Chondrocyte (in vitro differentiated cells): ENCODE data around the gene FCER2. TPM values are rescaled to one million over a fixed set of nuclear protein-coding genes. Genes with fewer than 3 reads are reported as not detected.

Experiments
- DNase-seq: peaks from one replicate; pipeline ENCODE4 v3.0.0; 2021; ENCODE audit warnings: mixed read lengths, low spot score
- H3K27ac Mint-ChIP-seq: one replicate; pipeline ENCODE4 v1.8.0; 2021; ENCODE audit warnings: mild to moderate bottlenecking, moderate library complexity, mixed read lengths; ENCODE audit not compliant: unreplicated experiment
- H3K27me3 Mint-ChIP-seq: 2 replicates; pipeline ENCODE4 v1.8.0; 2021; ENCODE audit warnings: low read depth, mixed read lengths
- H3K36me3 Mint-ChIP-seq: 2 replicates; pipeline ENCODE4 v1.8.0; 2021; ENCODE audit warnings: low read depth, mixed read lengths
- H3K4me1 Mint-ChIP-seq: 2 replicates; pipeline ENCODE4 v1.8.0; 2021; ENCODE audit warnings: low read depth, mild to moderate bottlenecking, mixed read lengths
- H3K4me3 Mint-ChIP-seq: one replicate; pipeline ENCODE4 v1.8.0; 2021; ENCODE audit warnings: mild to moderate bottlenecking, moderate library complexity, mixed read lengths; ENCODE audit not compliant: unreplicated experiment
- H3K9me3 Mint-ChIP-seq: 2 replicates; pipeline ENCODE4 v1.8.0; 2021; ENCODE audit warnings: low read depth, mixed read lengths
- CTCF ChIP-seq: fragments of 200-600 bp; sonication (generic); IDR thresholded peaks from 2 replicates; pipeline ENCODE4 v1.5.0; 2021; ENCODE audit warnings: antibody characterized with exemption, mild to moderate bottlenecking, moderate library complexity
- total RNA-seq: library from RNA; stranded (reverse); gene quantifications from 3 replicates; pipeline ENCODE4 v1.2.1, GENCODE V29; 2021

Gene FCER2
- total RNA-seq, 1 donor from 2014 or later: not detected

GRCh38 chr19:7638802-7639465, 63.0 kb downstream of the FCER2 start:
- H3K27ac Mint-ChIP-seq: no peak overlapping the region
- H3K4me3 Mint-ChIP-seq: no peak overlapping the region
- no peak for DNase-seq
- H3K4me1 Mint-ChIP-seq: no peaks in the 10 kb centered on the region
- H3K27me3 Mint-ChIP-seq: peaks cover 25% of the 10 kb centered on the region
- no peaks in the 10 kb centered on the region for H3K9me3 Mint-ChIP-seq
- no peaks in the 10 kb centered on the region for H3K36me3 Mint-ChIP-seq
- no peak for TF ChIP-seq CTCF

Other genes with a start within 250 kb of the FCER2 start
- gene PEX11G, start 213.1 kb downstream of the FCER2 start, total RNA-seq: 1.7 to 2.6 TPM (median 2.3 TPM) in 3 replicates
- 72.8 to 78.9 TPM (median 78.1 TPM) in 3 replicates for gene ZNF358, start 186.0 kb downstream of the FCER2 start, total RNA-seq
- gene MCOLN1, start 179.5 kb downstream of the FCER2 start, total RNA-seq: 25.9 to 27.9 TPM (median 27.8 TPM) in 3 replicates
- 78.1 to 97.9 TPM (median 87.9 TPM) in 3 replicates for gene PNPLA6, start 166.4 kb downstream of the FCER2 start, total RNA-seq
- 0.41 to 0.42 TPM in 2 of 3 replicates, not detected in the other for gene CAMSAP3, start 106.3 kb downstream of the FCER2 start, total RNA-seq
- gene XAB2, start 72.6 kb downstream of the FCER2 start, total RNA-seq: 26.7 to 29.8 TPM (median 27.4 TPM) in 3 replicates
- 78.8 to 113 TPM (median 80.7 TPM) in 3 replicates for gene PET100, start 72.3 kb downstream of the FCER2 start, total RNA-seq
- gene PCP2, start 68.4 kb downstream of the FCER2 start, total RNA-seq: not detected in 3 replicates
- 2.7 to 10.2 TPM (median 8.1 TPM) in 3 replicates for gene STXBP2, start 65.0 kb downstream of the FCER2 start, total RNA-seq
- not detected in 3 replicates for gene RETN, start 33.1 kb downstream of the FCER2 start, total RNA-seq
- gene MCEMP1, start 25.0 kb downstream of the FCER2 start, total RNA-seq: not detected in 3 replicates
- 94.3 to 107 TPM (median 97.2 TPM) in 3 replicates for gene TRAPPC5, start 21.3 kb downstream of the FCER2 start, total RNA-seq
- gene CLEC4G, start 30.0 kb upstream of the FCER2 start, total RNA-seq: not detected in 3 replicates
- not detected in 3 replicates for gene CD209, start 45.4 kb upstream of the FCER2 start, total RNA-seq
- gene CLEC4M, start 61.1 kb upstream of the FCER2 start, total RNA-seq: not detected in 3 replicates
- 27.4 to 30.6 TPM (median 28.4 TPM) in 3 replicates for gene EVI5L, start 128.1 kb upstream of the FCER2 start, total RNA-seq
- 0.22 to 0.80 TPM (median 0.38 TPM) in 3 replicates for gene PRR36, start 172.3 kb upstream of the FCER2 start, total RNA-seq
- 1.9 to 6.9 TPM (median 4.8 TPM) in 3 replicates for gene LRRC8E, start 186.4 kb upstream of the FCER2 start, total RNA-seq
- gene MAP2K7, start 201.7 kb upstream of the FCER2 start, total RNA-seq: 24.4 to 27.5 TPM (median 25.7 TPM) in 3 replicates
- gene TGFBR3L, start 212.7 kb upstream of the FCER2 start, total RNA-seq: 8.1 to 11.6 TPM (median 11.2 TPM) in 3 replicates
- gene SNAPC2, start 218.2 kb upstream of the FCER2 start, total RNA-seq: 17.1 to 27.9 TPM (median 26.4 TPM) in 3 replicates
- 21.8 to 41.5 TPM (median 36.0 TPM) in 3 replicates for gene CTXN1, start 224.0 kb upstream of the FCER2 start, total RNA-seq
- 47.1 to 75.4 TPM (median 68.0 TPM) in 3 replicates for gene TIMM44, start 241.5 kb upstream of the FCER2 start, total RNA-seq